GM21367 (cell line): ENCODE measurements around the gene TET2.

ENCODE experiments used
- ATAC-seq: cut with Tn5 transposase; IDR thresholded peaks from one replicate; pipeline ENCODE4 v1.9.1; 2021; ENCODE audit not compliant: unreplicated experiment

TET2 gene

DNA sequence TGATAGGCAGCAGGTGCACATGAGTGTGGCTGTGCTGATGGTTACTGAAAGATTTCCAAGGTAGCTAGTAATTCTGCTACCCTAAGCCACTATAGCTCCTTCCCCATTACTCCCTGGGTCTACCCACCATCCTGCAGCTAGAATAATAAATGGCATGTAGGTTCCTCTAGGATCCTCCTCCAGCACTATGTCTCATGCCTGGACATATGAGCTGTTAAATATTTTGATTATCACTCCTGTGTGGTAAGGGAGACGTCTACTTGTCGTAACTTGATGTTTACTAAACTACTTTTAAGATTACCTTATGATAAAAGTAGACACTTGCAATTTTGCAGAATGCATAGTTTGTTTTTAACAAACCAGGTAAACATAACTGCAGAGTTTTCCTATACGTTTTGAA, 35.5 kb downstream of the TET2 start:
- ATAC-seq: no peak

DNA sequence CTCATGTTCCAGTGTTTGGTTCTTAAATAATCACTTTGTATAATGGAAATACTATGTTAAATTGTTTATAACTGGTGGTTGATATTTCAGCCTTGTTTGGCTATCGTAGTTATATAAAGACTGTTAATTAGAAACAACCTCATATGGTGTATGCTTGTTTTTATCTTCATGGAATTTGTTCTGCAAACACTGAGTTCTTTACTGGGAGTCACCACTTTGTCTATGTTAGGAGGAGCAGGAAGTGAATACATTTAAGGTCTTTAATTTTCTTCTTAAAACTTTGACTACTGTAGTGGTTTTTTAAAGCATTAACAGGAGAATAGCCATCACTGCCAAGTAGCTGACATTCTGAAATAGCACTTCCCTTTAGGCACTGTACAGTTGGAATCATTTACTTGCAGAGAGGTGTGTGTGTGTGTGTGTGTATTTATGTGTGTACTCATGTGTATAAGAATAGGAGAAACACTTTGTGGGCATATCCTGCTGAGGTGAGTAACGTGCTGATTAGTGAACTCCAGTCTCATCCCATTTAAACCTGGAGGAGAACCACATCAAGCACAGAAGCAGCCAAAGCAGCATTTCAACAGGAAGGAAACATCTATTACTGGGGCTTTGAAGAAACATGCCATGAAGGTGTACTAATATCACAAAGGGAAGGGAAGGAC, 37.8 kb downstream of the TET2 start:
- ATAC-seq: no peak

GRCh38 chr4:105186701-105187161, 40.1 kb downstream of the TET2 start:
- no peak for ATAC-seq

DNA sequence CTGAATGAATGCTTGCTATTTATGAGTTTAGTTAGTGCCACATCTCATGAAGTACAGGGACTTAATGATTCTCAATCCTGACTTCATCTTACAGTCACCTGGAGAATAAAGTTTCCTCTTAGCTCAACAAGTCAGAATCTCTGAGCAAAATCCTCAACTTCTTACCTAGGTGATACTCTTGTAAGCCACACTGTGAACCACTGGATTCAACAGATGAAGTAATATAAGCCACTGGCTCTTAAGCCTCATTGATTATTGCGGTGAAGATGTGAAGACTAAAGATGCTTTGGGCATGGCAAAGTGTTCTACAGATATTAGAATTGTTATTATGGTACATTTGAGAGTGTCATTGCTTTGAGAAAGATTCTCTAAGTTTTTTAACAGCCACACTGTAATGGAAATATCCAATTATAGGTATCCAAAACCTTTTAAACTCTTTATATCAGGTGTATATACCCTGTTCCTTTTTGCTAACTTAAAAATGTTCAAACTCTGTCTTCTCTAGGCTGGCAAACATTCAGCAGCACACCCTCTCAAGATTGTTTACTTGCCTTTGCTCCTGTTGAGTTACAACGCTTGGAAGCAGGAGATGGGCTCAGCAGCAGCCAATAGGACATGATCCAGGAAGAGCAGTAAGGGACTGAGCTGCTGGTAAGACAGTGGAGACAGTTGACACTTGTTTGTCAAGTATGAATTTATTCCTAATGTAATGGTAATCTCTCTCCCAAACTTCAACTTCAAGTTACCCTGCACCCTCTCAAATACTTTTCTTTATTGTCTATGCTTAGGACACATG, 43.4 kb downstream of the TET2 start:
- no peak for ATAC-seq

GRCh38 chr4:105191621-105192210, 45.0 kb downstream of the TET2 start:
- peak; percentile 47 for ATAC-seq

- ATAC-seq: no peak
These were observed 45.8 kb downstream of the TET2 start for GRCh38 chr4:105192474-105192873.

- no peak for ATAC-seq
These were observed 46.2 kb downstream of the TET2 start for GRCh38 chr4:105192910-105193309.

DNA sequence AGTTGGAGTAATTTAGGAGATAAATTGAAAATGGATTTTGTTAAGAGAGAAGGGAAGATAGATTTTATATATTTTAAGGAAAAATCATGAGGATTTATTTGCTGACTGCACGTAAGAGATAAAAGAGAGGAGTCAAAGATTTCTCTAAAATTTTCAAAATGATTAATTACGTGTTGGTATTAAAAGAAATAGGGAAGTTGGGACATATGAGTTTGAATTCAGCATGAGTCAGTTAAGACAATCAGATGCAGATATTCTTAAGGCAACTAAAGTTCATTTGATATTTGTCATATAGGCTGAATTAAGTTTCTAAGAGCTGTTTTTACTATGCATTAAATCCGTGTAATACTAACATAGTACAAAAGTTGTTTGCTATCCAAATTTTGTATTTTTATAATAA, 46.9 kb downstream of the TET2 start:
- ATAC-seq: no peak

GRCh38 chr4:105194328-105195231, 47.9 kb downstream of the TET2 start:
- ATAC-seq: peak; percentile 85

DNA sequence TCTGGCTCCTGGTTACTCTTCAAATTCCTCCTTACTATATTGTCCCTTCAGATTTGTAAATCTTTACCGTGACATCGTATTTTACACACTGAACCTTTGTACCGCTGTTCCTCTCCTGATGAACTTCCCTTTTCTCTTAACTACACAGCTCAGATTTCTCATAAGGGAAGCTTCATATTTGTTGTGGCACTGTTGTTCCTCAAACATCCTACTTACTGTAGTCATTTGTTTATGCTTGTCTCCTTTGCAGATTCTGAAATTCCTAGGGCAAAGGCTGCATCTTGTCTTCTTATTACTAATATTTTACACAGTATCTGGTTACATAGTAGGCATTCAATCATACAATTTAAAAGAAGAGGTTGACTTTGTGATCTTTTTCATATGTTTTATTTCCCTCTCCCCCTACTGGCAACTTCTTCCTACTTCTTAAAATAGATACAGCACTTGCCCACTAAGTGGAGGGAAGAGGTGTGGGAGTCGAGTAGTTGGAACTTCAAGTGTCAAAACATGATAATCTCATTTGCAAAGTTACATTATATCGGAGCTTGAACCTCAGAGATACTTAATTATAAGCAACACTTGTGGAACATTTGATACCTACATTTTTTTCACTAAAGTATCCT, 50.0 kb downstream of the TET2 start:
- peak; percentile 27 for ATAC-seq

DNA sequence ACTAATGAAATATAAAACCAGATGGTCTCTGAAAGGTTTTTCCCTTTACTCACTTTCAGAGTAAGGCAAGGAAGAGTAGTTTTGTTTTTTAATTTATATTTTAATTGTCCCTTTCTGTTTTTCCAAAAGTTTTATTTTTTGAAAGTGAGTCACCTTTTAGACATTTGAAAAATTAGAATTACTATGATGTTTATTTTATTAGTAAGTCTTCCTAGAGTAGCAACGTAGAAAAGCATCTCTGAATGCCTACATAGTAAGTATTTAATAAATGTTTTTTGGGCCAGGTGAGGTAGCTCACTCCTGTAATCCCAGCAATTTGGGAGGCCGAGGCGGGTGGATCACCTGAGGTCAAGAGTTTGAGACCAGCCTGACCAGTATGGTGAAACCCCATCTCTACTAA, 51.1 kb downstream of the TET2 start:
- no peak for ATAC-seq

DNA sequence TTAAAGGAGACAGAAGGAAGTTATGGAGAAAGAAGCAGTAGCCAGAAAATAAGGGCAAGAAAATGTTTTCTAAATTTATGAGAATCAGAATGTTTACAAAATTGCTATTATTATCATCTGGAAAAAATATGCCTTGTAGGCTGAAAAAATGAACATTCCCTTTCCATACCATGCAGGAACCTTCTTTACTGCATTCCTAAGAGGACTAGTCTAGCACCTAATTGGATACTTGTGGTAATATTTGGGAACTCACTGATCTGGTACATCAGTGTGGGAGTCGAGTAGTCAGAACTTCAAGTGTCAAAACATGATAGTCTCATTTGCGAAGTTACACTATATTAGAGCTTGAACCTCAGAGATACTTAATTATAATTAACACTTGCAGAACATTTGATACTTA, 51.9 kb downstream of the TET2 start:
- no peak for ATAC-seq

DNA sequence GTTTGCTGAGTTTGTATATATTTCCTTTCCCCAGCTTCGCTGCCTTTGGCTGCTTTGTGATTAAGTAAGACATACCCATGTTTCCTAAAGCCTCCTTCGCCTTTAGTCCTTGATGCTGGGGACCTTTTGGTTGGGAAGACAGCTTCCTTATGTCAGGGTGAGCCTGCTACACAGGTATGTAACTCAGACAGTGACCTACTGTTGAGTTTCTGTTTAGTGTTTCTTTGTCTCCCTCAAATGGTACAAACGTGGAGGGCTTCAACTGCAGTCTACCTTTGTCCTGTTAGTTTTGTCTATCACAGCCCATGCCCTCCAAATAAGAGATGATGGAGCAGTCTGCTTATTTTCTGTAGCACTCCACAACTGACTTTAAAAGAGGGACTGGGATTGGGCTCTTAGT, 59.5 kb downstream of the TET2 start:
- ATAC-seq: no peak

DNA sequence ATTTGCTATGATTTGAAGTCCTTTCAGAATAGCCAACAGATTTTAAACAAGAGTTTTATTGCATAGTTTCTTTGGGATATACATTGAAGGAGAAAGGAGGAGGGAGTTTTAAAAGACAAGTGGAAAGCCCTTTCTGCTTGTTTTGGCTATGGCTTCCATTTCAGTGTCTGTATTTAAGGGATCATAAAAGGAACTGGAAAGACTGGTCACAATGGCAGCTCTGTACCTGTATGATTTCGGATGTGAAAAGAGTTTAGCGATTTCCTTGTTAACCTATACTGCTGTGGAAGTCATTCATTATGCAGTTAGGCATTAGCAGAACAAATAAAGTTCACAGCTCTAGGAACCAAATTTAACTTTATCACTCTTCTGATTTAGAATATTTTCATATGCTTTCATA, 60.7 kb downstream of the TET2 start:
- ATAC-seq: no peak

- no peak for ATAC-seq
These were observed 61.9 kb downstream of the TET2 start for GRCh38 chr4:105208561-105208960.

- no peak for ATAC-seq
These were observed 64.2 kb downstream of the TET2 start for GRCh38 chr4:105210916-105211315.

GRCh38 chr4:105215609-105216313, 69.1 kb downstream of the TET2 start:
- ATAC-seq: peak; percentile 43

DNA sequence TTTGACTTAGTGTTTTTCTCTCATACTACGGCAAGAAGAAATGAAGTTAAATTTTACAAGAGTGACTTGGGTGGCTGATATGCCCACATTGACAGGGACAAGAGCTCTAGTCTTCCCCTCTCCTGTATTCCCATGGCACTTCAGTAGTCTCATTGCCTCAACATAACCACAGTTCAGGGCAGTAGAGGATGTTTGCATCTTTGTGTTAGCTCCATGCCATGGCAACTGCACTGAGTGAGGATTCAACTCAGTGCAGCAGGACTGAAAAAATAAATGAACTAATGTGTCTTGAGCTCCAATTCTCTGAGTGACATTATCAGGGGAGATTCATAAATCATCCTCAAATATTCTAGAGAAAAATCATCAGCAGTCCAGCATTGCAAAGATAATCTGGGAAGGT, 78.8 kb downstream of the TET2 start:
- no peak for ATAC-seq

- no peak for ATAC-seq
These were observed 80.4 kb downstream of the TET2 start for GRCh38 chr4:105227054-105227453.

GRCh38 chr4:105230287-105230686, 83.6 kb downstream of the TET2 start:
- ATAC-seq: no peak
